Fibroblast of lung (primary cell): ENCODE results near the gene AKAP14.
"Not testable (repeated sequence)": the region's sequence is repeated elsewhere in the genome, so short reads cannot be mapped to it uniquely, and the experiment has no call there.

ENCODE experiments used
- CTCF ChIP-seq, 2 donors: IDR thresholded peaks in 1 of 2; conservative IDR thresholded peaks in 1 of 2; 1 replicate in 1 of 2; 2 replicates in 1 of 2; pipeline ENCODE4 v1.5.1; 2011 to 2012; ENCODE audit warnings: low read length in 2 of 2, control low read depth in 1 of 2, inconsistent platforms in 1 of 2, low read depth in 1 of 2, mild to moderate bottlenecking in 1 of 2
- EZH2 ChIP-seq: IDR thresholded peaks from 2 replicates; pipeline ENCODE4 v1.5.1; 2012; ENCODE audit warnings: low read length, control low read depth, mild to moderate bottlenecking; ENCODE audit errors: missing control alignments

- not testable (repeated sequence) for TF ChIP-seq CTCF (conservative IDR thresholded peaks at IDR 0.05 in 1 of 2, IDR thresholded peaks at IDR 0.05 in 1 of 2; ENCODE audit: low read depth in 1 of 2, low read length in 2 of 2); EZH2
These were observed 3.6 kb upstream of the AKAP14 start for GRCh38 chrX:119891961-119892692.
